NB4 (cell line): ENCODE measurements around the gene STK32B.

ENCODE experiments used
- DNase-seq: peaks from one replicate; pipeline ENCODE4 v3.0.0; 2010; ENCODE audit warnings: low read depth
- H3K4me3 ChIP-seq: one replicate; pipeline ENCODE4 v1.5.1; 2011; ENCODE audit warnings: mild to moderate bottlenecking, low read depth, low read length, moderate library complexity
- MAX ChIP-seq: IDR thresholded peaks from 2 replicates; pipeline ENCODE4 v1.6.1; 2011; ENCODE audit warnings: low read depth, low read length
- MYC ChIP-seq: IDR thresholded peaks from 2 replicates; pipeline ENCODE4 v1.6.1; 2011; ENCODE audit warnings: low read depth, low read length
- POLR2A ChIP-seq: IDR thresholded peaks from 2 replicates; pipeline ENCODE4 v1.6.1; 2011; ENCODE audit warnings: mild to moderate bottlenecking; ENCODE audit not compliant: insufficient read length; ENCODE audit errors: extremely low read depth
- TF ChIP-seq, protein P1 (sequence below): IDR thresholded peaks from one replicate; pipeline ENCODE4 v1.5.1; 2012; ENCODE audit warnings: low read depth, low read length

The STK32B gene

GRCh38 chr4:5217421-5217820 lies 166.1 kb downstream of the STK32B start:
- H3K4me3 ChIP-seq, result no peak overlapping the region
- no peak for DNase-seq
- TF ChIP-seq MAX (no peak), POLR2A (no peak)
- TF ChIP-seq, protein P1, sequence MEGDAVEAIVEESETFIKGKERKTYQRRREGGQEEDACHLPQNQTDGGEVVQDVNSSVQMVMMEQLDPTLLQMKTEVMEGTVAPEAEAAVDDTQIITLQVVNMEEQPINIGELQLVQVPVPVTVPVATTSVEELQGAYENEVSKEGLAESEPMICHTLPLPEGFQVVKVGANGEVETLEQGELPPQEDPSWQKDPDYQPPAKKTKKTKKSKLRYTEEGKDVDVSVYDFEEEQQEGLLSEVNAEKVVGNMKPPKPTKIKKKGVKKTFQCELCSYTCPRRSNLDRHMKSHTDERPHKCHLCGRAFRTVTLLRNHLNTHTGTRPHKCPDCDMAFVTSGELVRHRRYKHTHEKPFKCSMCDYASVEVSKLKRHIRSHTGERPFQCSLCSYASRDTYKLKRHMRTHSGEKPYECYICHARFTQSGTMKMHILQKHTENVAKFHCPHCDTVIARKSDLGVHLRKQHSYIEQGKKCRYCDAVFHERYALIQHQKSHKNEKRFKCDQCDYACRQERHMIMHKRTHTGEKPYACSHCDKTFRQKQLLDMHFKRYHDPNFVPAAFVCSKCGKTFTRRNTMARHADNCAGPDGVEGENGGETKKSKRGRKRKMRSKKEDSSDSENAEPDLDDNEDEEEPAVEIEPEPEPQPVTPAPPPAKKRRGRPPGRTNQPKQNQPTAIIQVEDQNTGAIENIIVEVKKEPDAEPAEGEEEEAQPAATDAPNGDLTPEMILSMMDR, result no peak

DNA sequence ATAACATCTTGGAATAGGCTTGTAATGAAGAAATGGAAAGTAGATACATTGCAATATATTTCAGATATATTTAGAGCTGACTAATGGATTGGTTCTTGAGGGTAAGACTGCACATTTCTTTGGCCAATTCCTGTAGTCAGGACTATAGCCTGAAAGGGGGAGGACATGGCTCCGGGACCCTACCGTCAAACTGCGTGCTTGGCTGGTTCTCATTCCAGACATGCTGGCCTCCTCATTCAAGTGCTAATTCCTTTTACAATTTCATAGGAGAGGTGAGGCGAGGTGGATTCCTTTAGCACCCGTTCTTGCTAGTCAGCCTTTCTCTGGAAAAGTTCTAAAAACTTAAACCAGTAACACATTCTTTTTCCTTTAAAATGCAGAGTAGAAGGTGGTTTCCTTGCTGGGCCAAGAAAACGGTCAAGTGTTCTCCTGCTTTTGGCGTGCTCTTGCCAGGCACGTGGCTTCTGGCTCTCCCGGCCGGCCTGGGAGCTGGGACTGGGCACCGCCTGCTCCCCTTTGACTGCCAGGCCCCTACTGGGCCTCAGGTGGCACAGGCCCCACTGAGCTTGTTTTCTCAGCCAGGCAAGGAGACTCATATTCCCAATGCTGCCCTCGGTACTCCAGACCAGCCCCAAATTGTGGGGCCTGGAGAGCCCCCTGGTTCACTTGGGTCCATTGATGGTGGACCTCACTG lies 167.2 kb downstream of the STK32B start:
- TF ChIP-seq POLR2A (no peak), MYC (no peak), MAX (no peak)
- TF ChIP-seq, protein P1, result no peak
- no peak overlapping the region for H3K4me3 ChIP-seq
- DNase-seq, result no peak

- no peak overlapping the region for H3K4me3 ChIP-seq
- no peak for TF ChIP-seq MYC
- TF ChIP-seq, protein P1, result no peak
- TF ChIP-seq POLR2A, result no peak
- no peak for TF ChIP-seq MAX
- peak; percentile 53 for DNase-seq
Observed at GRCh38 chr4:5220028-5220427, 168.7 kb downstream of the STK32B start.

DNA sequence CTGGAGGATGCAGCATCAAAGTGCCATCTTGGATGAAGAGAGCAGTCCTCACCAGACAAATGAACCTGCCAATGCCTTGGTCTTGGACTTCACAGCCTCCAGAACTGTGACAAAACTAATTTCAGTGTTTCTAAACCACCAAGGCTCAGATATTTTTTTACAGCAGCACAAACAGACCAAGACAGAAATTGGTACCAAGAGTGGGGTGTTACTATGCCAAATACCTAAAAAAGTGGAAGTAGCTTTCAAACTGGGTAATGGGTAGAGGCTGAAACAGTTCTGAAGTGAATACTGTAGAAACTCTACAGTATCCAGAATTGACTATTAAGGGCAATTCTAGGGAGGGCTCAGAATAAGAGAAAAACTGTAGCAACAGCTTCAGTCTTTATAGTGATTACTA lies 170.8 kb downstream of the STK32B start:
- DNase-seq, result no peak
- no peak overlapping the region for H3K4me3 ChIP-seq
- TF ChIP-seq POLR2A (no peak), MYC (no peak), MAX (no peak)
- TF ChIP-seq, protein P1, result no peak

GRCh38 chr4:5222951-5223350 lies 171.7 kb downstream of the STK32B start:
- DNase-seq, result no peak
- no peak for TF ChIP-seq POLR2A
- TF ChIP-seq, protein P1, result no peak
- no peak for TF ChIP-seq MAX
- no peak for TF ChIP-seq MYC
- H3K4me3 ChIP-seq, result no peak overlapping the region

GRCh38 chr4:5224340-5224739 lies 173.1 kb downstream of the STK32B start:
- TF ChIP-seq MAX, result no peak
- TF ChIP-seq, protein P1, result no peak
- TF ChIP-seq MYC, result no peak
- no peak for TF ChIP-seq POLR2A
- no peak overlapping the region for H3K4me3 ChIP-seq
- DNase-seq, result peak; percentile 34
